Measurements from ENCODE around the gene PCBP2. TPM values are rescaled to one million over a fixed set of nuclear protein-coding genes. Genes with fewer than 3 reads are reported as not detected.
A peak's percentile ranks its signal among the peaks of the same experiment; 100 is the strongest.
"Not testable (repeated sequence)": the region's sequence is repeated elsewhere in the genome, so short reads cannot be mapped to it uniquely, and the experiment has no call there.

PCBP2 gene
- polyA plus RNA-seq, 2 of the 4 experiments (the other 2 are of a cell fraction), result 367 to 546 TPM

- TF ChIP-seq RARB (CRISPR knock-in tag; IDR thresholded peaks at IDR 0.05) (no peak), SMC3 (IDR thresholded peaks at IDR 0.05) (no peak), KDM5A (IDR thresholded peaks at IDR 0.05) (no peak), CBX8 (IDR thresholded peaks at IDR 0.05) (no peak), USF2 (IDR thresholded peaks at IDR 0.05) (peak; percentile 45; the same call in 1 of the 2 replicates), NR3C1 (IDR thresholded peaks at IDR 0.05) (no peak), FOSL2 (IDR thresholded peaks at IDR 0.05) (no peak), FOSL2 (CRISPR knock-in tag; IDR thresholded peaks at IDR 0.05) (peak; percentile 4; the same call in 1 of the 2 replicates), JUN (IDR thresholded peaks at IDR 0.05) (peak; percentile 72 to 79; a peak in 3 of 5 replicates), EHMT2 (IDR thresholded peaks at IDR 0.05; ENCODE audit: low read depth) (0 out of 2 replicates have a peak, but pooled peaks have one; percentile 19), PHF8 (IDR thresholded peaks at IDR 0.05; ENCODE audit: borderline replicate concordance, low read depth) (no peak), HOXB5 (CRISPR knock-in tag; IDR thresholded peaks at IDR 0.05) (peak; percentile 77)
- TF ChIP-seq, protein P1, sequence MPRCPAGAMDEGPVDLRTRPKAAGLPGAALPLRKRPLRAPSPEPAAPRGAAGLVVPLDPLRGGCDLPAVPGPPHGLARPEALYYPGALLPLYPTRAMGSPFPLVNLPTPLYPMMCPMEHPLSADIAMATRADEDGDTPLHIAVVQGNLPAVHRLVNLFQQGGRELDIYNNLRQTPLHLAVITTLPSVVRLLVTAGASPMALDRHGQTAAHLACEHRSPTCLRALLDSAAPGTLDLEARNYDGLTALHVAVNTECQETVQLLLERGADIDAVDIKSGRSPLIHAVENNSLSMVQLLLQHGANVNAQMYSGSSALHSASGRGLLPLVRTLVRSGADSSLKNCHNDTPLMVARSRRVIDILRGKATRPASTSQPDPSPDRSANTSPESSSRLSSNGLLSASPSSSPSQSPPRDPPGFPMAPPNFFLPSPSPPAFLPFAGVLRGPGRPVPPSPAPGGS (IDR thresholded peaks at IDR 0.05), result peak; percentile 89
- TF ChIP-seq, protein P2, sequence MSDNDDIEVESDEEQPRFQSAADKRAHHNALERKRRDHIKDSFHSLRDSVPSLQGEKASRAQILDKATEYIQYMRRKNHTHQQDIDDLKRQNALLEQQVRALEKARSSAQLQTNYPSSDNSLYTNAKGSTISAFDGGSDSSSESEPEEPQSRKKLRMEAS (IDR thresholded peaks at IDR 0.05), result peak; percentile 71
Measured at GRCh38 chr12:53441040-53441833, 10.7 kb upstream of the PCBP2 start, which contains the start of gene PRR13 (continued).

- H3K27ac ChIP-seq, result no peak overlapping the region
- H3K4me3 ChIP-seq, result no peak overlapping the region
- 88% methylated on average over 4 of the region's 4 CpGs for WGBS (ENCODE audit: missing lambda C conversion rate)
- ATAC-seq (no peak), DNase-seq (ENCODE audit: low read depth in 1 of 2, low spot score in 1 of 2) (no peak), FAIRE-seq (no peak)
- POLR2A ChIA-PET, result no interaction called here
- CTCF ChIA-PET, result interaction anchor here (0.7 kb wide), 1 partner anchor 57 kb away, joined by 3 read pairs; the partner anchor contains the start of gene TARBP2
- H3K4me2 ChIP-seq, result peak overlapping the region; percentile 89
- H3K4me1 ChIP-seq, result peaks cover 26% of the 10 kb centered on the region
- TF ChIP-seq SREBF2 (IDR thresholded peaks at IDR 0.05), result no peak
- no peak for TF ChIP-seq EHMT2 (IDR thresholded peaks at IDR 0.05; ENCODE audit: low read depth)
- TF ChIP-seq BHLHE40 (IDR thresholded peaks at IDR 0.05; ENCODE audit: low read depth, low read length), result no peak
- TF ChIP-seq, protein P3, sequence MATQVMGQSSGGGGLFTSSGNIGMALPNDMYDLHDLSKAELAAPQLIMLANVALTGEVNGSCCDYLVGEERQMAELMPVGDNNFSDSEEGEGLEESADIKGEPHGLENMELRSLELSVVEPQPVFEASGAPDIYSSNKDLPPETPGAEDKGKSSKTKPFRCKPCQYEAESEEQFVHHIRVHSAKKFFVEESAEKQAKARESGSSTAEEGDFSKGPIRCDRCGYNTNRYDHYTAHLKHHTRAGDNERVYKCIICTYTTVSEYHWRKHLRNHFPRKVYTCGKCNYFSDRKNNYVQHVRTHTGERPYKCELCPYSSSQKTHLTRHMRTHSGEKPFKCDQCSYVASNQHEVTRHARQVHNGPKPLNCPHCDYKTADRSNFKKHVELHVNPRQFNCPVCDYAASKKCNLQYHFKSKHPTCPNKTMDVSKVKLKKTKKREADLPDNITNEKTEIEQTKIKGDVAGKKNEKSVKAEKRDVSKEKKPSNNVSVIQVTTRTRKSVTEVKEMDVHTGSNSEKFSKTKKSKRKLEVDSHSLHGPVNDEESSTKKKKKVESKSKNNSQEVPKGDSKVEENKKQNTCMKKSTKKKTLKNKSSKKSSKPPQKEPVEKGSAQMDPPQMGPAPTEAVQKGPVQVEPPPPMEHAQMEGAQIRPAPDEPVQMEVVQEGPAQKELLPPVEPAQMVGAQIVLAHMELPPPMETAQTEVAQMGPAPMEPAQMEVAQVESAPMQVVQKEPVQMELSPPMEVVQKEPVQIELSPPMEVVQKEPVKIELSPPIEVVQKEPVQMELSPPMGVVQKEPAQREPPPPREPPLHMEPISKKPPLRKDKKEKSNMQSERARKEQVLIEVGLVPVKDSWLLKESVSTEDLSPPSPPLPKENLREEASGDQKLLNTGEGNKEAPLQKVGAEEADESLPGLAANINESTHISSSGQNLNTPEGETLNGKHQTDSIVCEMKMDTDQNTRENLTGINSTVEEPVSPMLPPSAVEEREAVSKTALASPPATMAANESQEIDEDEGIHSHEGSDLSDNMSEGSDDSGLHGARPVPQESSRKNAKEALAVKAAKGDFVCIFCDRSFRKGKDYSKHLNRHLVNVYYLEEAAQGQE (IDR thresholded peaks at IDR 0.05), result no peak
- no peak for TF ChIP-seq EP300 (IDR thresholded peaks at IDR 0.05)
- TF ChIP-seq CBX8 (IDR thresholded peaks at IDR 0.05), result no peak
- TF ChIP-seq, protein P4, sequence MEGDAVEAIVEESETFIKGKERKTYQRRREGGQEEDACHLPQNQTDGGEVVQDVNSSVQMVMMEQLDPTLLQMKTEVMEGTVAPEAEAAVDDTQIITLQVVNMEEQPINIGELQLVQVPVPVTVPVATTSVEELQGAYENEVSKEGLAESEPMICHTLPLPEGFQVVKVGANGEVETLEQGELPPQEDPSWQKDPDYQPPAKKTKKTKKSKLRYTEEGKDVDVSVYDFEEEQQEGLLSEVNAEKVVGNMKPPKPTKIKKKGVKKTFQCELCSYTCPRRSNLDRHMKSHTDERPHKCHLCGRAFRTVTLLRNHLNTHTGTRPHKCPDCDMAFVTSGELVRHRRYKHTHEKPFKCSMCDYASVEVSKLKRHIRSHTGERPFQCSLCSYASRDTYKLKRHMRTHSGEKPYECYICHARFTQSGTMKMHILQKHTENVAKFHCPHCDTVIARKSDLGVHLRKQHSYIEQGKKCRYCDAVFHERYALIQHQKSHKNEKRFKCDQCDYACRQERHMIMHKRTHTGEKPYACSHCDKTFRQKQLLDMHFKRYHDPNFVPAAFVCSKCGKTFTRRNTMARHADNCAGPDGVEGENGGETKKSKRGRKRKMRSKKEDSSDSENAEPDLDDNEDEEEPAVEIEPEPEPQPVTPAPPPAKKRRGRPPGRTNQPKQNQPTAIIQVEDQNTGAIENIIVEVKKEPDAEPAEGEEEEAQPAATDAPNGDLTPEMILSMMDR (IDR thresholded peaks at IDR 0.05), result no peak
- no peak for TF ChIP-seq NR3C1 (IDR thresholded peaks at IDR 0.05)
- TF ChIP-seq MYC (IDR thresholded peaks at IDR 0.05; ENCODE audit: borderline replicate concordance, low read length), result no peak
- no peak for TF ChIP-seq HOXB13 (CRISPR knock-in tag; IDR thresholded peaks at IDR 0.05; ENCODE audit: low read depth)
- no peaks in the 10 kb centered on the region for H3K9me3 ChIP-seq
Measured at GRCh38 chr12:53443955-53444354, 7.9 kb upstream of the PCBP2 start.

DNA sequence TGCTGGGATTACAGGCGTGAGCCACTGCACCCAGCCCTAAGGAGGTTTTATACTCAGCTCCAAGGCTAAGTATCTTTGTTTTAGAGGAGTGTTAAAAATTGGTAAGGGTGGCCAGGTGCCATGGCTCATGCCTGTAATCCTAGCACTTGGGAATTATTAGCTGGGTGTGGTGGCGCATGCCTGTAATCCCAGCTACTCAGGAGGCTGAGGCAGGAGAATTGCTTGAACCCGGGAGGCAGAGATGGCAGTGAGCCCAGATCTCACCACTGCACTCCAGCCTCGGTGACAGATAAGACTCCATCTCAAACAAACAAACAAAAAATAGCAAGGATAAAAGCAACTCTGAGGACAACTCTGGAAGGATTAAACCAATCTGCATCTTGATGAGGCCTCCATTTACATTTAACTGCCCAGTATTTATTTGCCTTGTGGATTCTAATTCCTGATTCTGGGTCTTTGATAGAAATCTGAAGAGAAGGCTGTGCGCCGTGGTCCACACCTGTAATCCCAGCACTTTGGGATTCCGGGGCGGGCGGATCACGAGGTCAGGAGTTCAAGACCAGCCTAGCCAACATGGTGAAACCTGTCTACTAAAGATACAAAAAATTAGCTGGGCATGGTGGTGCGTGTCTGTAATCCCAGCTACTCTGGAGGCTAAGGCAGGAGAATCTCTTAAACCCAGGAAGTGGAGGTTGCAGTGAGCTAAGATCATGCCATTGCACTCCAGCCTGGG lies 7.1 kb upstream of the PCBP2 start:
- POLR2A ChIA-PET; H3K27ac ChIP-seq; DNase-seq (ENCODE audit: low read depth in 1 of 2, low spot score in 1 of 2); ATAC-seq; H3K4me3 ChIP-seq; FAIRE-seq; H3K9me3 ChIP-seq: not testable (repeated sequence)
- 0 out of 3 replicates have a peak overlapping the region, but pooled peaks have one; percentile 89 for H3K4me2 ChIP-seq
- WGBS (ENCODE audit: missing lambda C conversion rate), result 88% methylated on average over 11 of the region's 11 CpGs
- CTCF ChIA-PET, result interaction anchor here (0.7 to 4.6 kb wide), 4 partner anchors 24 to 63 kb away, joined by 3 to 25 read pairs (median 3); partner anchors contain the start of gene TARBP2
- H3K4me1 ChIP-seq, result peaks cover 26% of the 10 kb centered on the region

All from A549 (cell line).